Measurements from ENCODE around the gene DNAH14.

DNA sequence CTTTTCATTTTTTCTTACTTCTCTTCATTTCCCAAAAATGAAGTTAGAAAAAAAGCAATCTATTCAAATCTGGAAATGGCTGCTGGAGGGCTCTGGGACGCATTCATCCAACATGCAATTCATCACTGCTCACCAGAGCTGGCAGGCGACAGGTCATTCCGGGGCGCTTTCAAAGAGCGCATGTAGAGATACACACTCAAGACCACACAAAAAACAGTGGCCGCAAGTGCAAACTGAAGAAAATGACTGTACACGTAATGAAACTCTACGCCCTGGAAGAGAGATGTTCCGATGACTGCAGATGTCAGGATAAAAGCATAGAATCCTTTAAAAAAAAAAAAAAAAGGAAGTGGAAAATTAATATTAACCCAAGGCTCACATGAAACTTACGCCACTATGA lies 482.8 kb downstream of the DNAH14 start:
- TF ChIP-seq MEIS2 (IDR thresholded peaks at IDR 0.05; ENCODE audit: partially characterized antibody) (no peak), CTCF (IDR thresholded peaks at IDR 0.05 in 2 of 3, conservative IDR thresholded peaks at IDR 0.05 in 1 of 3; ENCODE audit: insufficient read depth in 2 of 3, low read depth in 1 of 3, low read length in 3 of 3) (no peak), FOXO4 (CRISPR knock-in tag; IDR thresholded peaks at IDR 0.05) (no peak), POLR2A (conservative IDR thresholded peaks at IDR 0.05) (no peak), HOMEZ (CRISPR knock-in tag; IDR thresholded peaks at IDR 0.05) (no peak), TARDBP (IDR thresholded peaks at IDR 0.05) (no peak), ELF1 (tag; IDR thresholded peaks at IDR 0.05) (no peak), FOXA1 (IDR thresholded peaks at IDR 0.05; ENCODE audit: borderline replicate concordance) (no peak), TCF7L2 (IDR thresholded peaks at IDR 0.05; ENCODE audit: low read depth, low read length) (no peak), CHD1 (IDR thresholded peaks at IDR 0.05; ENCODE audit: low read length) (no peak), MXI1 (IDR thresholded peaks at IDR 0.05; ENCODE audit: low read depth, low read length) (no peak), NR3C1 (CRISPR knock-in tag; IDR thresholded peaks at IDR 0.05) (no peak)
- TF ChIP-seq, protein P1, sequence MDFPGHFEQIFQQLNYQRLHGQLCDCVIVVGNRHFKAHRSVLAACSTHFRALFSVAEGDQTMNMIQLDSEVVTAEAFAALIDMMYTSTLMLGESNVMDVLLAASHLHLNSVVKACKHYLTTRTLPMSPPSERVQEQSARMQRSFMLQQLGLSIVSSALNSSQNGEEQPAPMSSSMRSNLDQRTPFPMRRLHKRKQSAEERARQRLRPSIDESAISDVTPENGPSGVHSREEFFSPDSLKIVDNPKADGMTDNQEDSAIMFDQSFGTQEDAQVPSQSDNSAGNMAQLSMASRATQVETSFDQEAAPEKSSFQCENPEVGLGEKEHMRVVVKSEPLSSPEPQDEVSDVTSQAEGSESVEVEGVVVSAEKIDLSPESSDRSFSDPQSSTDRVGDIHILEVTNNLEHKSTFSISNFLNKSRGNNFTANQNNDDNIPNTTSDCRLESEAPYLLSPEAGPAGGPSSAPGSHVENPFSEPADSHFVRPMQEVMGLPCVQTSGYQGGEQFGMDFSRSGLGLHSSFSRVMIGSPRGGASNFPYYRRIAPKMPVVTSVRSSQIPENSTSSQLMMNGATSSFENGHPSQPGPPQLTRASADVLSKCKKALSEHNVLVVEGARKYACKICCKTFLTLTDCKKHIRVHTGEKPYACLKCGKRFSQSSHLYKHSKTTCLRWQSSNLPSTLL (IDR thresholded peaks at IDR 0.05): no peak
- TF ChIP-seq, protein P2, sequence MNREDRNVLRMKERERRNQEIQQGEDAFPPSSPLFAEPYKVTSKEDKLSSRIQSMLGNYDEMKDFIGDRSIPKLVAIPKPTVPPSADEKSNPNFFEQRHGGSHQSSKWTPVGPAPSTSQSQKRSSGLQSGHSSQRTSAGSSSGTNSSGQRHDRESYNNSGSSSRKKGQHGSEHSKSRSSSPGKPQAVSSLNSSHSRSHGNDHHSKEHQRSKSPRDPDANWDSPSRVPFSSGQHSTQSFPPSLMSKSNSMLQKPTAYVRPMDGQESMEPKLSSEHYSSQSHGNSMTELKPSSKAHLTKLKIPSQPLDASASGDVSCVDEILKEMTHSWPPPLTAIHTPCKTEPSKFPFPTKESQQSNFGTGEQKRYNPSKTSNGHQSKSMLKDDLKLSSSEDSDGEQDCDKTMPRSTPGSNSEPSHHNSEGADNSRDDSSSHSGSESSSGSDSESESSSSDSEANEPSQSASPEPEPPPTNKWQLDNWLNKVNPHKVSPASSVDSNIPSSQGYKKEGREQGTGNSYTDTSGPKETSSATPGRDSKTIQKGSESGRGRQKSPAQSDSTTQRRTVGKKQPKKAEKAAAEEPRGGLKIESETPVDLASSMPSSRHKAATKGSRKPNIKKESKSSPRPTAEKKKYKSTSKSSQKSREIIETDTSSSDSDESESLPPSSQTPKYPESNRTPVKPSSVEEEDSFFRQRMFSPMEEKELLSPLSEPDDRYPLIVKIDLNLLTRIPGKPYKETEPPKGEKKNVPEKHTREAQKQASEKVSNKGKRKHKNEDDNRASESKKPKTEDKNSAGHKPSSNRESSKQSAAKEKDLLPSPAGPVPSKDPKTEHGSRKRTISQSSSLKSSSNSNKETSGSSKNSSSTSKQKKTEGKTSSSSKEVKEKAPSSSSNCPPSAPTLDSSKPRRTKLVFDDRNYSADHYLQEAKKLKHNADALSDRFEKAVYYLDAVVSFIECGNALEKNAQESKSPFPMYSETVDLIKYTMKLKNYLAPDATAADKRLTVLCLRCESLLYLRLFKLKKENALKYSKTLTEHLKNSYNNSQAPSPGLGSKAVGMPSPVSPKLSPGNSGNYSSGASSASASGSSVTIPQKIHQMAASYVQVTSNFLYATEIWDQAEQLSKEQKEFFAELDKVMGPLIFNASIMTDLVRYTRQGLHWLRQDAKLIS (CRISPR knock-in tag; IDR thresholded peaks at IDR 0.05): no peak

Data from K562 (cell line).